Endothelial cell of hepatic sinusoid (primary cell): ENCODE measurements around the gene SCYL3.
"Not testable (repeated sequence)": the region's sequence is repeated elsewhere in the genome, so short reads cannot be mapped to it uniquely, and the experiment has no call there.

Source experiments
- in situ Hi-C: cut with HindIII; loops from 2 replicates; pipeline ENCODE4 v1.10.0; 2017; ENCODE audit warnings: low sequenced_read_pairs

Gene SCYL3, protein sequence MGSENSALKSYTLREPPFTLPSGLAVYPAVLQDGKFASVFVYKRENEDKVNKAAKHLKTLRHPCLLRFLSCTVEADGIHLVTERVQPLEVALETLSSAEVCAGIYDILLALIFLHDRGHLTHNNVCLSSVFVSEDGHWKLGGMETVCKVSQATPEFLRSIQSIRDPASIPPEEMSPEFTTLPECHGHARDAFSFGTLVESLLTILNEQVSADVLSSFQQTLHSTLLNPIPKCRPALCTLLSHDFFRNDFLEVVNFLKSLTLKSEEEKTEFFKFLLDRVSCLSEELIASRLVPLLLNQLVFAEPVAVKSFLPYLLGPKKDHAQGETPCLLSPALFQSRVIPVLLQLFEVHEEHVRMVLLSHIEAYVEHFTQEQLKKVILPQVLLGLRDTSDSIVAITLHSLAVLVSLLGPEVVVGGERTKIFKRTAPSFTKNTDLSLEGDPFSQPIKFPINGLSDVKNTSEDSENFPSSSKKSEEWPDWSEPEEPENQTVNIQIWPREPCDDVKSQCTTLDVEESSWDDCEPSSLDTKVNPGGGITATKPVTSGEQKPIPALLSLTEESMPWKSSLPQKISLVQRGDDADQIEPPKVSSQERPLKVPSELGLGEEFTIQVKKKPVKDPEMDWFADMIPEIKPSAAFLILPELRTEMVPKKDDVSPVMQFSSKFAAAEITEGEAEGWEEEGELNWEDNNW

DNA sequence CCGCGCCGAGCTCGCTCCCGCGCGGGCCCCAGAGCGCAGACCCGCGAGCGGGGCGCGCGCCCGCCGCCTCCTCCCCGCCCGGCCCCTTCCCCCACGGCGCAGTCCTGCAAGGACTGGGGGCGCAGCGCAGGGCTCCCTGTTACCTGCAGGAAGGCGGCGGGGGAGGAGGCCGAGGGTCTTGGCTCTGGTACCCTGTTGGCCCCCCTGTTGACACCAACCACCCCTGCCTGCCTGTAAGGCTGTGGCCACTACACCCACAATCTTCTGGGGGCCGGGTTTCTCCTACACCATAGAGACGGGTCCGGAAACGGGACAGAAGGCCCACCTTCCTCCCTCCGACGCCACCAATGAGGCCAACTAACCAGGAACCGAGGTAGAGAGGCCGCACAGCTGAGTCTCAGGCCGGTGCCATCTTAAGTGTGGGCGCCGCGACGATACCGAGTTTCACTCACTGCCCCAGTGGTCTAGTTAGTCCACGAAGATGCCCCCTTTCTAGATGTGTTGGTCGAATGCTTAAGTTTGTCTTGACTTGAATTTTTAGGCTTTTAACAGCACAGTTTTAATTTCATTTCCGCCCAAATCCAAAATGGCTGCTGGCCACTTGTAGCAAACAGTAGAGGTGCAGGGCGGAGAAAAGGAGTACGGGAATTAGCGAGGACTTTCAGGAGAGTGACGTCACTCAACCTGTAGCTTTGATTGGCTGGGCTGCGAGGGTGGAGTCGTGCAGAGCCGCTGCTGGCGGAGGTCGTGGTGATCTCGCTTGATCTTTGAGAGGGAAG is at the start of gene SCYL3:
Gene SCYL3, minus strand, starts transcription at position 252 of the 779 bp plus-strand sequence. CDS start 5,056 bp downstream, outside the sequence.
- in situ Hi-C loops, result no loop called here

DNA sequence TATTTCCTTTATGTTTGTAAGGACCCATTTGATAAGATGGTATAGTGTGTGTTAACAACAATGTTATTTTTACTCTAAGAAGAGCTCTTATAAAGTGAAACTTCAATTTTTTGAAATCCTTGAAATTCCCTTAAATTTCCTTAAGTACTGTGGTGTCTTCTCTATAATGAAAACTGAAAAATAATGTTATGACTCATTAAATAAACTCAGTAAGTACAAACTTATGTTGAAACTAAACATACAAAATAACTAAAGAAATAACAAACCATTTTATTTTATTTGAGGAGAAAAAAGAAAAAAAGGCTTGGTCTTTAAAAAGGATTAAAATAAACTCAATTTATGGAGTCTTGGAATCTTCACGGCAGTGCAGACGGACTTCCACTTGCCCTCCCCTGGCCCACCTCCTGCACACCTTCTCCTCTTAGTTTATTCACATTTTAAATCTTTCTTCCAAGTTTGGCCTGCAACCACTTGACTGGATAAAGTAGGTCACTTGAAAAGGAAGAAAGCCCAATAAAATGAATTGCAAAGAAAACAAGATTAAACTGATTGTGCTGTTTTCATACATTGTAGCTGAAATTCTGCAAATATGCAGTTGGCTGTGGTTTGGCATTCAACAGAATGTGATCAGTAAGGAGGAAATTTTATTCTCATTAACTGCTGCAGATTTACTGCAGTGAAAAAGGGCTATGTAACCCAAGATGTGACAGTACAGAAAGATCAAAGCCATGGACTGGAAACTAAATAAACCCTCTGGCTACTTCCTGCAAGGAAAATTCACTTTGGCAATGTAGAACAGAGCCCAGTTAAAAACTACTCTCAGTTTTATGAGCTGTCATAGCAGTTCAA is 48.5 kb upstream of the SCYL3 start:
- in situ Hi-C loops, result no loop called here

DNA sequence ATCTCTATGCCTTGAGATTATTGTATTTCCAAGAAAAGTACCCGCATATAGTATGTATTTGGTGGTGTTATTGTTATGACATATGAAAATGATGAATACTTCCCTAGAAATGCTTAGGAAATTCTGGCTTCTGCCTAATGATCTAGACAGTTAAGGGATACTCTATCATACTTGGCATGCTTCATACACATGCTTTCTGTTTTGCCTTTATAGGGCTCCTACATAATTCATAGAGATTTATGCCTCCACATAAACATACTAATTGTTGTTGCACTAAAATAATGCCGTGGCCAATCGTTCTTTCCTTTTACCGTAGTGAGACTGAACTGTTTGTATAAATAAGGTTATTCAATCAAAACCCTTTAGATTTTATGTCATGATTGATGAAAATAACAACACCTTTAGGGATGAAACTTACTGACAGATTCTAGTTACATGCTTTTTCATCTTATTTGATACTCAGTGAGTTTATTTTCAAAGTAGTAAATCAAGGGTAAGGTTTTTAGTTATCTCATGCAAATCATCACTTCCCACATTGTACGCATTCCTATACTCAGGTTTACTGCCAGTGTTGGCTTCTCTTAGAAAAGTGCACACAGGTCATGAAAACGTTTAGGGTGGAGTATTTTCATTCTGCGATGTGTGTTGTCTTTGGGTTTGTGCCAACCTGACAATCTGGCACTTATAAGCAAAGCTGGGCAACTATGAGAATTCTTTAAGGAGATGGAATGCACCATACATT is 40.5 kb upstream of the SCYL3 start:
- in situ Hi-C loops, result loop anchor here (5.0 kb wide), 1 partner anchor 53 kb away; no protein-coding TSS in a partner anchor

DNA sequence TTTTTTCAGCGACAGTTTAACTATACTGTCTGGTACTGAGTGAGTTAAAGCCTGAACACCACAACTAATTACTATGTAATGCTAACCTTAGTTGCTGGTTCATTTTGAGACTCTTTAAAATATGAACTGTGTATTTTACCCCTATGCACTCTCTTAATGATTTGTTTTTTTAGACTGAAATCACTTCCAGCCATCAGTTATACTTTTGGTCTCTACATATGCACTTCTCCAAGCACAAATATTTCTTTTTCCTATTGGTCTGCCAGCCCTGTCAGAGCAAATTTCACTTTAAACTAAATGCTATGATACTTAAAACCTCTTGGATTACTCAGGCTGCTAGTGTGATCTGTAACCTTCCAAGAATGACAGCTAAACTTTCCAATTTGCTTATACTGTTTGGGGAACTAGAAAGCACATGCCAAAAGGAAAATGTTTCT is 38.1 kb upstream of the SCYL3 start:
- in situ Hi-C loops, result loop anchor here (5.0 kb wide), 1 partner anchor 55 kb away; no protein-coding TSS in a partner anchor

DNA sequence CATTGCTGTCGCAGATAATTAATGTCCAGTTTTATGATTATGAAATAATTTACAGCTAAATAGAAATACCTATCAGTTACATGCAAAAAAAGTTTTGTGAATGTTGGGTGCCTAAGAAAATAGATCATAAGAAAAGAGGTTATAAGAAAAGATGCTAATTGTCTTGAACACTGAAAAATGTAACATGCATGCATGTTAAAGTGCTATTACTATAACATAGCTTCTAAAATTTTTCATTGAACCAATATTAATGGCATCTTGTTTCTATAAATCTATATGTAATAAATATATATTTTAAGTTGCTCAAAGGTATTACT is 35.5 kb upstream of the SCYL3 start:
- in situ Hi-C loops, result no loop called here

DNA sequence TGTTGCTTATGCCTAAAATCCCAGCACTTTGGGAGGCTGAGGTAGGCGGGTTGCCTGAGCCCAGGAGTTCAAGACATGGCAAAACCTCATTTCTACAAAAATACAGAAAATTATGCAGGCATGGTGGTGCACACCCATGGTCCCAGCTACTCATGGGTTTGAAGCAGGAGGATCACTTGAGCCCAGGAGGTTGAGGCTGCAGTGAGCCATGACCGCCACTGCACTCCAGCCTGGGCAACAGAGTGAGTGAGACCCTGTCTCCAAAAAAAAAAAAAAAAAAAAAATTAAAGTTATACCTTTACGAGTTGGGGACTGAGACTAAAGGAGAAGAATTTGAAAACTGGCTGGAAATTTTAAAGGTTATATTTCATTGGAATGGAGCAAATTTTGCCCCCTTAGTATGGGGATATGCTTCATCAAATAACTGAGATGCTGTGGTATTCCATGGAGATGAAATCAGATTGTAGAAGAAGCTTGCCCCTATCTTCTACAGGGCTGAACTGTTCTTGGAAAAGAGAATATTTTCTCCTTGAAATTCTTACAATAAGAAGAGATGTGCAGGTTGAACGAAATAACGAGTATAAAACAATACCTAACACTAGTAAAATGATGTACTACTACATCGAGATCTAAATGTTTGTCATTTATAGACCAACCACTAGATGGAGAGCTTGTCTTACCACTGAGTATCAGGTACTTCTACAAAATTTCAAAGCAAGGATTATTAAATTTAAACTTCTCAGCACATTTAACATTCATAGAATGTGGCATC is 34.9 kb upstream of the SCYL3 start:
- in situ Hi-C loops, result no loop called here

DNA sequence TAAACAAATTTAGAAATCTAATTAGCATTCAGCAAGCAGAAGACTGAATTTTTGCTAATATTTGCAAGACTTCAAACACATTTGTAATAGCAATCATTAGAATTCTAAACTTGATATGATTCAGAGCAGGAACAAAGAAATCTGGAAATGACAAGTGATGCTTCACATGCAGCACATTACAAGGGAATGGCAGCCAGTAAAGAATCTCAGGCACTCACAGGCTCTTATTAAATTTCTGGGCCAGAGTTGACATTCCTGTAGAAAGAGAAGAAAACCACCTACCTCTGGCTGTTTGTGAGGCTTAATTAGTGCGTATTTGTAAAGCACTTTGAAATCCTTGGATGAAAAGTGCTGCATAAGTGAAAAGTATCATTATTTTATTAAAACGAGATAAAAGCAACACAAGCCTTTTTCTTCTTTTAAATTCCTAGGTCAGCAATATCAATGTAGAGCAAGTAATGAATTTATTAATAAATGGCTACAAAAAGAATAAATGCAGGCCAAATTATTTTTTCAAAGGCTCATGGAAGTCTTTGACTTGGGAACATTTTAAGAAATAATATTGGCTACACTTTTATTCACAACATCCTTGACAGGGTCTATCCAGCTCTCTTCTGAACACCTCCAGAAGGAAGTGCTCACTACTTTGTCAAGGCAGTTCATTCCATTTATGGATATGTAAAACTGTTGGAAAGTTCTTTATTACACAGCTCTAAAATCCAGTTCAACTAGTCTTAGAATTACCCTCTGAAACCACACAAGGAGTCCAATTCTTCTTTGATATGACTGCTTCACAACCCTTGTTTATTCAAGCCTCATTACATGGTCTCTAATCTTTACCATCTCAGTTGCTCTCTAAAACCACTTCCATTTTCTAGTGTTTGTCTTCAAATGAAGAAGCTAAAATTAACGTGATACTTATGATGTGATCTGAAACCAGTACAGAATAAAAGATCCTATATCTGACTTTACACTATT is 32.1 kb upstream of the SCYL3 start:
- in situ Hi-C loops, result no loop called here

DNA sequence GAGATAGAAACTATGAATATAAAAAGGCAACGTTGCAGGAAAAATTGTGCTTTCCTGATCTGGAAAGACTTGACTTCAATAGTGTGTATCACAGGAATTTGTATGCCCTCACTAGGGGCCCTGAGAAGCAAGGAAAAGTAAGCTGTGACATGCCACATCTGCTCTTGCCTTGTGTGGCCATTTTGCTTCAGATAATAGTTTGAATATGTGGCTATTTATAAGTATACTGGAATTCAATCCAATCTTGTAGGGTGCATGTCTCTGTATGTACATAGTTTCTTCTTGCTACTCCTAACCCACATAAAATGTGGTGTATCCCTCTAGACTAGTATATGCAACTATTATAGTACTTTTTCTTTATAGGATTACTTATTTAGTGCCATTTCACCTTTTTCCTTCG is 31.1 kb upstream of the SCYL3 start:
- in situ Hi-C loops, result no loop called here

DNA sequence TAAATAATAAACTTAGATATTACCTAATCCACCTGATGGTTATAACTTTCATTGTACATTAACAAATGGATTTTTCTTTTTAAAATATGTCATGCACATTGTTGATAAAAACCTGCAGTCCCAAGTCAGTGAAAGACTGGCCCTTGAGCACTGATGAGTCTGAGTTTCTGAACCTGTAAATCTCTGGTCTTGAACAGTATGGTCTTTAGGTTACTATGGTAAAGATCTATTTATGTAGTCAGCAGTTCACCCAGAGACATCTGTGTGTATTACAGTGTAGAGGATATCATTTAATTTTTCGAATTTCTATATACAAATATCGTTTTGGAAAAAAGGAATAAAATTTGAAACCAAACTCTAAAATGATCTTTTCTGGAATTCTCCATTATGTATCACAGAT is 30.4 kb upstream of the SCYL3 start:
- in situ Hi-C loops, result no loop called here

DNA sequence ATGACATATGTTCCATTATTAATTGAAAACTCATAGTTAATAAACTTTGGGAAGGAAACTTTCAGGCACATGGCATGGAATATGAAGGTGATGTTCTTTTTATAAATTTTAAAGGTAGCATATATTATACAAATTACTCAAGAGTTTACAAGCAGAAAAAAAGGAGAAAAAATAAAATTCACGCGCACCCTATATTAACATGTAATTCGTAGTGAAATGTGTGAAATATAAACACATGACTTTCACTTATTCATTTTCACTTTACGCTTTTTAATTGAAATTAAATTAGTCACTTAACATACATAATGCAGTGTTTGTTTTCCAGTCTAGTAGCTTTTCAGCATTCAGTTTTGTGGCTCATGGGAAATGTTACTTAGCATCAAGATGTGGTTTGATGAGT is 27.4 kb upstream of the SCYL3 start:
- in situ Hi-C loops, result no loop called here

DNA sequence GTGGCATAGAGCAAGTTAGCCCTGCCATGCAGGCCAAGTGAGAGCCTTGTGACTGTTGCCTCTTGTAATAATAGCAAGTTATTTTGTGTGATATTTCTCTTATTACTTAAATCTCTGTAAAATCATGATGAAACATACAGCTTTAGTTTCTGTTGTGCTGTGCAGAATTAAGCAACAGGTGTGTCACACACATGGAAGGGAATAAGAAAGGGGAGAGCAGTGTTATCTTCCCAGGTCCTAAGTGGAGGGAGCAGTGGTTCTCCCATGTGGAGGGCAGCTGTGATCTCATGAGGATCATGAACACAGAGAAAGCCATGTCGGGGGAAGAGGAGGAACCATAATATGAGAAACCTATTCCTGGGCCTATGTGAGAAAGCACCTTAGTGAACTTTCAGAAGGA is 25.2 kb upstream of the SCYL3 start:
- in situ Hi-C loops, result no loop called here

DNA sequence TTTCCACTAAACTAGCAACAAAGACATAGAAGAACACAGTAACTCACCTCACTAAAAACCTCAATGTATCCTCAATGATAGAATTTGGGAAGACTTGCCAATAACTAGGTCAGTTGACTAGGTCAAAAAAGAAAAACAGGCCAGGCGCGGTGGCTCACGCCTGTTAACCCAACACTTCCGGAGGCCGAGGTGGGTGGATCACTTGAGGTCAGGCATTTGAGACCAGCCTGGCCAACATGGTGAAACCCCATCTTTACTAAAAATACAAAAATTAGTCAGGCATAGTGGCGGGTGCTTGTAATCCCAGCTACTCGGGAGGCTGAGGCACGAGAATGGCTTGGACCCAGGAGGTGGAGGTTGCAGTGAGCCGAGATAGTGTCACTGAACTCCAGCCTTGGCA is 24.5 kb upstream of the SCYL3 start:
- in situ Hi-C loops, result not testable (repeated sequence)

DNA sequence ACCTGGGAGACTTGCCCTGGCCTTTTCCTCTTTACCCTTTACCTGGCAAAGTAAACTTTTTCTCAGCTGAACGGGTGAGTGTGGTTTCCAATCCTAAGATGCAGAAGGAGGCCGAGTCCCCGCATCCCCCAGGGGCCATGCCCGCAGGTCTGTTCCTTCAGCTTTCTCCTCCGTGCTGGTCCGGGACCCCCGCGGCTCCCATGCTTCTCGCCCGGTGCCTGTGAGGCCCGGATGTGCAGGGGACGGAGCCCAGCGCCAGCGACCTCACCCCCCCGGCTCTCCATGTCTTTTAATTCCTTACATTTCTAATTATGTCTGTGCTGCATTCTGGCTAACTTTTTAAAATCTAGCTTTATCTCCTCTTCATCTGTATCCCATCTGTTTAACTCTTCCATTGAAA is 21.5 kb upstream of the SCYL3 start:
- in situ Hi-C loops, result no loop called here

DNA sequence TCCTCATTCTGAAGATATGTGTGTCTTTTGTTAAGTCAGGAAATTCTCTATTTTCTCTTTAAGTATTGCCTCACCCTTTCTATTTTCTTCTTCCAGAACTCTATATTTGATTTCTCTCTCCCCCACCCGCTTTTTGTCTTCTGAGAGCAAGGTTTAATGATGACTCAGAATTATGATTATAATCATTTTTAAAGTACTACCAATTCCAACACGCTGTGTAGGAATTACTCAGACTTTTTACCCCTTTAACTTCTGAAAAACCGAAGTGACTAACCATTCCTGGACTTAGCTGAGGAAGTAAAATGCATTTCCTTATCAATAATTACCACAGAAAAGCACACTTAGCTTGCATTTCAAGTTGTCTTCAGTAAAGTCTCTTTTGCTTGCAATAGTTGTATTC is 20.8 kb upstream of the SCYL3 start:
- in situ Hi-C loops, result no loop called here

DNA sequence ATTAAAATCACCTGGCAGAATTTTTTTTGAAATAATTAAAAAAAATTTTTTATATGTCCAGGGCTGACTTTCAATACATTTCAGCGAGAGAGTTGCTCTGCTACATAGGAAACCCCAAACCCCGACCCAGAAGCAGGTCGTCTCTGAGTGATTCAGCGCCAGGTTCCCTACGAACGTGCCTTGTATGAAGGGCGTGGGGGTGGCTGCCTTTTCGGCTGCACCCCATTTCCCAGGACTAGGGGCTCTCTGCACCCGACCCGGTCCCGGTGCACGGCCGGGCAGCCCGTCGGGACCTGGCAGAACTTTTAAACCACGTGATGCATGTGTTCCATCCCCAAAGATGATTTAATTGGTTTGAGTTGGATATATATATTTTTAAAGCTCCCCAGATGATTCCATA is 15.8 kb upstream of the SCYL3 start:
- in situ Hi-C loops, result no loop called here

DNA sequence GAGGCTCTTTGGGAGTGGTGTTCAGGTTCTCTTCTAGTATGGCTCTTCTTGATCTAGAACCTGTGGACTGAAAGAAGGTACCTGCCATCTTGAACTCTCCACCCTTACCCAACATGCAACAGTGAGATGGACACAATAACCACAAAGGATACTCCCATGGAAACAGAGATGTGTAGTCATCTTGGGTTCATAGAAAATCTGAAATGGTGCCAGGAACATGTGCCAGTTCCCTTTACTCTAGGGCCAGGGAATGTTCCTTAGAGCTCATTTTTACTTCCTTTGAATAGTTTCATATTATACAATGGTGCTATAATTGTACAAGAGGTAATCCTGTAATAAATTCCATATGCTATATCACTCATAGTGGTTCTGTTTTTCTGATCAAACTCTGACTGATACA is 13.2 kb upstream of the SCYL3 start:
- in situ Hi-C loops, result no loop called here

DNA sequence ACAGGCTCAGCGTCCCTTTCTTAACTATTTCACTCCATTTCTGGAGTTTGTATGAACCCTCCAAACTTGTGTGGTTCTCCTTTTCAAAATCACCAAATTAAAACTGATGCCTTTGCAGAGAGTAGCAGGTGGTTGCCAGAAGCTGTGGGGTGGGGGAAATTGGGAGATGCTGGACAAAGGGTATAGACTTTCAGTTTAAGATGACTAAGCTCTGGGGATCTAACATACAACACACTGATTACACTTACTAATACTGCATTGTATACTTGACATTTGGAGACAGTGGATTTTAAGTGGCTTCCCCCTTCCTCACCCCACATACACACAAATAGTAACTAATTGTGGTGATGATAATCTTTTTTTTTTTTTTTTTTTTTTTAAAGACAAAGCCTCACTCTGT is 11.1 kb upstream of the SCYL3 start:
- in situ Hi-C loops, result no loop called here

DNA sequence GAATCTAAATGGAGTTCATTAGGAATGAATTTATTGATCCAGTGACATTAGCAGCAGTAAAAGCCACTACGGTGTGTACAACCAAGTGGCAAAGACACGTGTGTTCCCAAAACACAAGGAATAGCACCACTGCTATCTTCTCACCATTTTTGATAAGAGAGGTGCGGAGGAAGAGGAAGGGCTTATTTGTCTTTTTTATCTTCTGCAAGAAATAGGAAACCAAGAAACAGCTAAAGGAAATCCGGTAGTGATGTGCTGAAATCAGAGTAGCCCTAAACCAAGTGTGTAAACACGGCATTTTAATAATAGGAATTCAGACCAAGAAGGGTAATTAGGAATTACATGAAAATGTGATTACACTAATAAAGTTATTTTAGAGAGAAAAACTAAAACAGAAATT is 9.1 kb upstream of the SCYL3 start:
- in situ Hi-C loops, result no loop called here
